SK-N-MC (cell line): ENCODE results near the gene IQCM.

Experiments
- EZH2 ChIP-seq: fragments of 200-600 bp; sonication (generic); IDR thresholded peaks from one replicate; pipeline ENCODE4 v1.6.1; 2017; ENCODE audit warnings: antibody characterized with exemption
- POLR2AphosphoS5 ChIP-seq: IDR thresholded peaks from 2 replicates; pipeline ENCODE4 v1.6.1; 2012; ENCODE audit warnings: mild to moderate bottlenecking, low read depth, low read length, borderline replicate concordance

- no peak for TF ChIP-seq EZH2
- no peak for TF ChIP-seq POLR2AphosphoS5
These were observed 261.6 kb downstream of the IQCM start for GRCh38 chr4:149553959-149554520.
